ENCODE results near the gene NPTXR.

The NPTXR gene

DNA sequence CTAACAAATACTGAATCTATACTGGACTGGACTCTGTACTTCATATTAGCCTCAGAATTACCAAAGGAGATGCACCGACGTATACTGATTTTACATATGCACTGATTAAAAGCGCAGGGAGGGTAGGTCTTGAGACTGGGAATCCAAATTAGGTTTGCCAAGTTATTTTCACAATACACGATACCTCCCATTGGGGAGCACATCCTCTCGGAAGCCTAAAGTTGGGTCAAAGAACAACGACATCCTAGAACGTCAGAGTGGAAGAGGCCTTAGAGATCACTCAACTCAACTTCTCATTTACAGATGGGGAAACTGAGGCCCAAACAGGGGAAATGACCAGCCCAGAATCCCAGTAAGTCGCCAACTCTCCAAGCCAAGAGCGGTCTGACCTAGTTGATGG, 50.5 kb downstream of the NPTXR start:
- no peak for DNase-seq

DNA sequence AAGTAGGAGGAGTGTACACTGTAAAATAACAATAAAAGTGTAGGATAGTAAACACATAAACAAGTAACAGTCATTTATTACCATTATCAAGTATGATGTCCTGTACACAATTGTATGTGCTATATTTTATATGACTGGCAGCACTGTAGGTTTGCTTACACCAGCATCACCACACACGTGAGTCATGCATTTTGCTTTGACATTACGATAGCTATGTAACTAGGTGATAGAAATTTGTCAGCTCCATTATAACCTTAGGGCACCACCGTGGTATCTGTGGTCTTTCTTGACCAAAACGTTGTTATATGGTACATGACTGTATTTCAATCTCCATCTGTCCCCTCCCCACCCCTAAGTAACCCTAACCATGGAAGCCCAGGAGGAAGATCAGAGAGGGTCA, 51.0 kb downstream of the NPTXR start:
- DNase-seq: no peak

DNA sequence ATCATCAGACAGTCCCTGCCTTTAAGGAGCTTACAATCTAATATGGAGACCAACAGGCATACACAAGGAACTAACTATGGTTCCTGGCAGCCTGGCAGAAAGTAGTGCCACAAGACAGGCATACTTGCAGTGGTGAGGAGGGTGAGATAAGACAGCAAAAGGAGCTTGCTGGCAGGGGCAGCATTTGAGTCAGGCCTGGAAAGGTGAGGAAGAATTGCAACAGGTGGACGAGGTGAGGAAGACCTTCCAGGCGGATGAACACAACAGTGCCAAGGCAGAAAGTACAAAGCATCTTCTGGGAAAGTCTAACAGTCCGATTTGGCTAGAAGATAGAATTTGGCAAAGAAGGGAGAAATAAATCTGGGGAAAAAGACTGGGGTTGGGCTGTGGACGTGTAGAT, 54.2 kb downstream of the NPTXR start:
- DNase-seq: no peak

DNA sequence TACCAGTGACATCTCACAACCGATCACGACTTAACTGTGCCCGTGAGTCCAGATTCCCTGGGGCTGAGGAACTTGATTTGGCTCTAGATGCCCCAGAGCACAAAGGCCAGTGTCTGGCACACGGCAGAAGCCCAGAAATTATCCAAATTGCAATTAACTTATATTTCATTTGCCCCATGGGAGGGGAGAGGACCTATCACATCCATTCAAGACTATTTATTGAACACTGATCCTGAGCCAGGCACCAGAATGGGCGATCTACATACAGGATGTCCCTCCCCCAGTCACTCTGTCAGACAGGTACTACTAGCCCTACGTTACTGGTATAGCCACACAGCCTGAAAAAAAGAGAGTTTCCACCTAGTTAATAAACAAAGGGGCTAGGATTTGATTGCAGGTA, 55.0 kb downstream of the NPTXR start:
- no peak for DNase-seq

DNA sequence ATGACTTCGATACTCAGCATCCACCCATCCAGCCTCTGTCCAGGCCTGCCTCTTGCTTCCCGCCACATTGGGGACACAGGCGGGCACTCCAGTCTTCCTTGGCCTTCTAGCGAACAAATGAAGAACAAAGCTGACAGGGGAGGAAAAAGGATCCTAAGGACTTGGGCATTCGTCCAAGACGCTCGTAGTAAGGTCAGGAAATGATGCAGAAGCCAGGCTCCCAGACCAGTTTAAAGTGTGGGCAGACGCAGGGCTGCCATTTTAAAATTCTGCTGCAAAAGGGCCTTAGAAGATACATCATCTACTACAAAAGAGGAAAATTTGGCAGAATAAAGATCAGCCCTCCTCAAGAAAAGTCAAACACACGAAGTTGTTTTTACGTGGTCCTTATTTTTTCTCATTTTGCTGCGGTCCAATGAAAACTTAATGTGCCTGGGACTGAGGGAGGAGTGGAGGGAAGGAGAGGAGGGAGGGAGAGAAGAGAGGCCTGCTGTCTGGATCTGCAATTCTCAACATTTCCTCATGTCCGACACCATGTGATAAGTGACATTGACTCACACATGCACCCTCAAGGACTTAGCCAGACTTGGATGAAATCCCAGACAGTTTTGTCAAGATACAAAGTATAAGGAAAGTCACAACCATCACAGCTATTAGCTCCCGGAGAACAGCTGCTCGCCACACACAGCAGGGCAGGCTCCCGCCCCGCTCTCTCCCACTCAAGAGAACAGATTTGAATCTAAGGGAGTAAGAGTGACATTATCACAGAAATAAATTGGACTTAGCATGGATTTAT, 55.6 kb downstream of the NPTXR start:
- DNase-seq: peak; percentile 33

DNA sequence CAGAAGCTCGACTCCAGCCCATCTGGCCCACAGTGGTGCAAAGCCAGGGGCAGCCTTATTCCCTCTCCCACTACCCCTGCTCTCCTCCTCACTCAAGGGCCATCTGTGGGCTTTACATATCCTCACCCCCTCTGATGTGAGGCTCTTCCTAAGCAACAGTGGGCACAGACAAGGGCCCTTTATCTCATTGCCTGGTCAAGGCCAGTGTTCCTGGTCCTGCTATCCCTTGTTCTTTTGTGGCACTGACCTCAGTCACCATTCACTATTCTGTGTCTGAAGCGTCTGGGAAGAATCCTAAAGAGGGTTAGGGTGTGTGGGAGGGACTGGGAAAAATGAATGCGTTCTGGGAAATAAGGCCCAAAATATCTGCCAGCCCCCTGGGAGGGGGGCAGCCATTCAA, 57.2 kb downstream of the NPTXR start:
- no peak for DNase-seq

DNA sequence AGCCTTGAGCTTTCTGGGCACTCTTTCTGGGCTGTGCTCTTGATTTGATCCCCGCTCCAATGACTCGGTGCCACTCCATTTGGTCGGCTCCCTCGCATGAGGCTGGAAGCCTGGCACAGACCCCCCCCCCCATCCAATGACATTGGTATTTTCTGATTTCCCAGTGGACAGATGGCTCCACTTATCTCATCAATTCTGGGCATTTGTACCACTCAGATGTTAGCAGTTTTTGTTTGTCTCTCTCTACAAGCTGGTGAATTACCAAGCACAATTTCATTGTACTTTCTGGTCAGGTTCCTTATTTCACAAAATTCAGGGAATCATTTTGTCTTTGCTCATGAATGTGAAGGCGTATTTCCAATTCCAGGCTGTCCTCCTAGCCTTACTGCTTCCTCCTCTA, 59.0 kb downstream of the NPTXR start:
- DNase-seq: no peak

DNA sequence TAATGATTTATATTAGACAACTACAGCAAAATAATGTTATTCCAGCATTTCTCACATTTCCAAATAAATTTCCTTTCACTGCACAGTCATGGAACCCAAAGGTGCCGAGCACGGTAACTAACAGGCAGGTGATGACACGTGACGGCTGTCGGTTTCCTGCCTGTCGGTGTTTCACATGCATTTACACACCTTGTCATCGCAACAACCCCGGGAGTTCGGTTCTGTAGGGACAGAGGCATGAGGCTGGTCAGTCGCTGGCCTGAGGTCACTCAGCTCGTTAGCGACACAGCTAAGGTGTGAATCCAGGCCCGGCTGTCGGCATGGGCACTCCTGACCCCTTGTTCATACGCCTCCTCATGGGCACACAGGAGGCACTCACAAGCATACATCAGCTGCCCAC, 59.8 kb downstream of the NPTXR start:
- no peak for DNase-seq

DNA sequence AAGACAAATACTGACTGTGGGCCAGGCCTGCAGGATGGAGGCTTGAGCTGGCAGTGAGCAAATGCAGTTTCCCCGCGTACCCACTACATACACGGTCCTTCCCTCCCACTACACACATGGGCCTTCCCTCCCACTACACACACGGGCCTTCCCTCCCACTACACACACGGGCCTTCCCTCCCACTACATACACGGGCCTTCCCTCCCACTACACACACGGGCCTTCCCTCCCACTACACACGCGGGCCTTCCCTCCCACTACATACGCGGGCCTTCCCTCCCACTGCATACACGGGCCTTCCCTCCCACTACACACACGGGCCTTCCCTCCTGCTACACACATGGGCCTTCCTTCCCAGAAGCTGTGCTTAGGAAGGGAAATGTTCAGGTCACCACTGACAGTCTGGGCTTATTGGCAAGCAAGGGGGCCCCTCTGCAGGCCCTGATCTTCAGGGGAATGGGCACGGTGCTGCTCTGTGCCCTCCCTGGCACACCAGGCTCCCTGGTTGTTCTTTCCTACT, 60.7 kb downstream of the NPTXR start:
- no peak for DNase-seq

DNA sequence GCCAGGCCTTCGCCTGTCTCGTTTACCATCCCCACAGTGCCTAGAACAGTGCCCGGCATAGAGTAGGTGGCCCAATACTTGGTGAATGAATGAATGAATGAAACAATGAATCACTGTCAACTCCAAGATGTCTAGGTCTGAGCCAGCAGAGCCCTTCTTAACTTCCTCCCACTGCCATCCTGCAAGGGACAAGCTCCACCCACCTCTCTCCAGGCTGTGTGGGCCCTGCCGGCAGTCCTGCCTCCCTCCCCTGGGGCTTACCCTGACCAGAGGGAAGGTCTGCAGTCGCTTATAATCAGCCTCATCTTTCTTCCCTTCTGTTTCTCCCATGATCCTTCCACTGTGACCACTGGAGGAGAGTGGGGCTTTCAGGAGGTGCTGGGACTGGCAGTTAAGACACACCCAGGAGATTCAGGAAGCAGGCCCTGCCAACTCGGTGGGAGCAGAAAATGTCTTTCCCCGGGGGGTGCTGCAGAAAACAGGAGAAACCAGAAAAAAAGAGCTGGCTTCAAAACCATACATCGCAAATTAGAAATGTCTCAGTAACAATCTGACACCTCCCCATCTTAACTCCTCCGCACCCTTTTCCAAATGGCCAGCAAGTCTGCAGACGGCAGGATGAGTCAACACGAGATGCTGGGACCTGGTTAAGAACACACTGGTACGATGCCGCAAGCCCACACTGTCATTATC, 61.3 kb downstream of the NPTXR start:
- DNase-seq: no peak

DNA sequence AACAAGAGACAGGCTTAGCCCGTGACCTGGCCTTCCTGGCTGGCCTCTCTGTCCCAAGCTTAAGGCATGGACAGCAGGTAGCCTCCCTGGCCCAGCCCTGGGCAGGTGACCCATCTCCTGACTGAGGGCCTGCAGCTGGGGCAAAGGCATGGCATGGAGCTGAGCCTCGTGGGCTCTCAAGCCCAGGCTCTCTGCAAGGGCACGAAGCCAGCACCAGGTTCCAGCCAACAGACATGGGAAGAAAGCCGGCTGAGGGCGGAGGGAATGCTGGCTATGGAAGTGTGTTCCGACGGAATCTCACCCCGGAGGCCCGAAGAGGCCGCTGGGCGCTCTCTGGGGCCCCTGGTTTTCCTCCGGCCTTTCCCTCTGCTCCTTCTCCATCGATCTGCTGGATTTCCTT, 62.8 kb downstream of the NPTXR start:
- DNase-seq: no peak

DNA sequence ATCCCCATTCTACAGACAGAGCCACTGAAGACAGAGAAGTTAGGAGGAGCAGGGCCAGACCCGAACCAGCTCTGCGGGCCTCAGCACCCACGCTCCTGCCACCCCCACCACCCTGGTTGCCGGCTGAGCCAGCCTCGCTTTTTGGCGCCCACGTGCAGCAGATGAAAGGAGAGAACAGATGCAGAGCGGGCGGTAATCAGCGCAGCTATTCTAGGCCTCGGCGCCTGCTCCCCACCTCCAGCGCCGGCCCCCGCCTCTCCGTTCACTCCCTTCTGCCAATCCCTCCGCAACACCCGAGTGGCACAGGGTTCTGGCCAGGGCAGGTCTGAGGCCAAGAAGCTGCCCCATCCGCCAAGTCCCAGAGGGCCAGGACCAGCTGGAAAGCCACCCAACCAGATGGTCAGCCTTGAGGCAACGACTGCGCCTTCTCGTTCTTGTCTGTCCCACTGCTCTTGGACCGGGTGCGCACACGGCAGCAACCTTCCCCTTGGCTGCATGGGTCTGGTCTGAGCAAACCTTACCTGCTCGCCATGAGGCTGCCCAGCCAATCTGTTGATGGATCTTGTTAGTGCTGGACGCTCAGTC, 66.6 kb downstream of the NPTXR start:
- no peak for DNase-seq

DNA sequence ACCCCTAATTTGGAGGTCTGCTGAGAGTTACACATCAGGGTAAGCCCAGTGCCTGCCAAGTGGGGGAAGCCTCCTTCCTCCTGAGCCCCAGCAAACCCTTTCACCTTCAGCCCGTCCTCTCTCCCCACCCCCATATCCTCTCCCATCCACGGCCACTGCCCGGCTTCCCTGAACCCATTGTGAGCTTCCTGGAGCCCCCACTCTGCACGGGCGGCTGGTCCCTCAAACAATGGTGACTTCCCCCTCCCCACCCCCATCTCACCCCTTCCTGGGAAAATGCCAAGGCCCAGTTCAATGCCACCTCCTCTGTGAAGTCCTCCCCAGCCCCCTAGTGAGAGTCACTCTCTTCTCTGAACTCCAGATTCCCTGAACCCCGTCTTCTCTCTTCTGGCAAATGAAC, 67.7 kb downstream of the NPTXR start:
- DNase-seq: no peak

DNA sequence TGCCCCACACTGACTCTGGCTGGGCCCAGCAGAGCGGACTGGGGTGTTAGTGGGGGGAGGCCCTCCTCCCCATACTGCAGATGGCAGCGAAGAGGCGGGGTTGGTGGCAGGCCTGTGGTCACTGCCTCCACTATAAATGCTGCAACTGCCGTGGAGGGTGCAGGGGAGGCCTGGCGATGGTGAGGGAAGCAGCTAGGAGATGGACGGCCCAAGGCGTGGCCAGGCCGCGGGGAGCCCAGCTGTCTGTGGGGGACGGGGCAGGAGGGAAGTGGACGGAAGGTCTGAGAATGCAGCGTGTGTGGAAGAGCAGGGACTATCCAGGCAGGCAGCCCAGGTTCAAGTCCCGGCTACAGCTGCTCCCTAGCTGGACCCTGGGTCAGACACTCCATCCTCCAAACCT, 68.2 kb downstream of the NPTXR start:
- DNase-seq: no peak

DNA sequence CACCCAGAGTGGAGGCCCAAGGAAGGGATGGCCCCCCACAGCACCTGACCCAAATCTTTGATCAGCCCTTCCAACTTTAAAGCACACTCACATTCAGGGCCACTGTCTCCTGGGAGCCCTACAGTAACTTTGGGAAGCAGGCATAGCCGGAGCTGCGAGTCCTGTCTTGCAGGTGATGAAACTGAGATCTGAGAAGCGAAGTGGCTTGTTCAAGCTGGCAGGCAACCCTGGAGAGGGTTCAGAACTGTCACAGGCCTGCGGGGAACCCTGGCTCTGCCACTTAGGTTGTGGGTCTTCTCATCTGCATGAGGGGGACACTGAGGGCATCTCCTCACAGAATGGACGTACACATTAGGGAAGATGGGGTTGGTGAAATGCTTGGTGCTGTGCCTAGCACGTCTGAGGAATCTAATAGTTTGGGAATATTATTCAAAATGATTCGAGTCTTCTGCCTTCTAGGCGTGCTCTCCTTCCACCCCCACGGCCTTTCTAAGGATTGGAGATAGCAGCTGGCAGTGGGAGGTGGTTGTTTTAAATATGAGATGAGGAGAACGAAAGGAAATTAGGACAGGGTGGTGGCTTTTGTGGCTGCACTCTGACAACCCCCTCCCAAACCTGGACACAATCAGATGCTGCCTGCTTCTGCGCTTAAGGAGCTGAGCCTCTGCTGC, 69.2 kb downstream of the NPTXR start:
- DNase-seq: no peak

DNA sequence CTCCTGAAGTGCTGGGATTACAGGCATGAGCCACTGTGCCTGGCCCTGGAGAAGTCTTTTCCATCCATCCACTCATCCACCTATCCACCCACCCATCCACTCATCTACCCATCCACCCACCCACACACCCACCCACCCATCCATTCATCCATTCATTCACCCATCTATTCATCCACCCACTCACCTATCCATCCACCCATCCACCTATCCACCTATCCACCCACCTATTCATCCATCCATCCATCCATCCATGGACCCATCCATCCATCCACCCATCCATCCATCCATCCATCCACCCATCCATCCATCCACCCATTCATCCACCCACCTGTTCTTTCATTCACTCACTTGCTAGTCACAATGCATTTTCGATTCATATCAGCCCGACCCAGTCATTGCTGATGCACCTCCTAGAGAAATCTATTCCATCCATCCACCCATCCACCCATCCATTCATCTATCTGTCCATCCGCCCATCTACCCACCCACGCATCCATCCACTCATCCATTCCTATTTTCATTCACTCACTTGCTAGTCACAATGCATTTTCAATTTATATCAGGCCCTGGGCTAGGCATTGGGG, 70.4 kb downstream of the NPTXR start:
- no peak for DNase-seq

DNA sequence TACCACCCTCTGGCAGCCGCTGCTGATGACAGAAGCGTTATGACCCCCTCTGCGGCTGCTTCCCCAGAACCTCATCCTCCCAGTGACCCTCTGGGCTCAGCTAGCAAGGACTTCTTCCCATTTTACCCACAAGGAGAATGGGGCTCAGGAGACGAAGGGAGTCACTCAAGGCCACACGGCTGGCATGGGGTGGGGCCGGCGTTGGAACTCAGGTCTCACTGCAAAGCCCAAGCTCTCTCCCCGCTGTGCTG, 71.3 kb downstream of the NPTXR start:
- DNase-seq: no peak

DNA sequence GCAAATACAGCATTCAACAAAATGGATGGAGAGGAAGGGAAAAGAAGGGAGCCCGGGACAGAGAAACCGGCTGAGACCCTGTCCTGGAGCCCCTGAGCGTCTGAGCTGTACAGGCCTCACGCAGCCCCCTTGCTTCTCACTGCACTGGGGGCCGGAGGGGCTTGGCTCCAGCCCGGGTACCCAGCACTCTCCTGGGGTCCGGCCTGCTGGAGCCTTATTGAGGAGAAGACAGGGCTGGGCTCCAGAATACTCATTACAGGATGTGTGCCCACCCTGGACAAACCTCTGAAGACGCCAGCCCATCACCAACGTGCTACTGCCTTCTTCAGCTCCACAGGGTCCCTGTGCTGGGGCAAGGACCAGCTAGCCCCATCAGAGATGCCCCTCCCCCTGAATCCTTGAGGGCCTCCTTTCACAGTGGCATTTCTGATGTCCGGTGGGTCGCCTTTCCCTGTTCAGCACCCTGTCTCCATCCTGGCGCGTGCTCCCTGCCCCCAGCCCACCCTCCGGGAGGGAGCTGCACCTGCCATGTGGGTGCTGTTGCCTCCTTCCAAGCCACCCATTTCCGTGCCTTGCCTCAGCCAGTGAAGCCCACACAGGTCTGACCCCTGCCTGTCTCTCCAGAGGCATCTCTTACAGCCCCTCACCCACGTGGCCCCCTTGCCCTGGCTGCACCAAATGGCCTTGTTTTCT, 73.4 kb downstream of the NPTXR start:
- DNase-seq: no peak
